Measurements from ENCODE around the gene FAM151B. TPM values are rescaled to one million over a fixed set of nuclear protein-coding genes. Genes with fewer than 3 reads are reported as not detected.

FAM151B gene
- total and polyA plus RNA-seq, 2 donors from 2014 or later, result 1.8 to 3.8 TPM

DNA sequence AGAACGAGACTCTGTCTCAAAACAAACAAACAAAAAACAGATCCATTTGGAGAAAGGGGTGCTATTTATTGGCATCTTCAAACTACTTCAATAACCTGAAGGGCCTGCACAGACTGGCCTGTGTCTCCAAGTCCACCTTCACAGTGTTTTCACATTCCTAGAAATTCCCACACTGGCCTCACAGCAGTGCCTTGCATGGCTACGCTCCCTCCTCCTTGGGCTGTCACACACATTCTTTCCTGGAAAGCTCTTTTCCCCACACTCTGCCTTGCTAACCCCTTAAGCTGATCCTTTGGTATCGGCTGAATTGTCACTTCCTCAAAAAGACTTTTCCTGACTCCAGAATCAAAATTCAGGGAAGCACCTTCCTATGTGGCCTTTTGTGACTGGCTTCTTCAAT is 19.8 kb downstream of the FAM151B start:
- intact Hi-C loops (cut with DNase I), result no loop called here
- DNase-seq (no peak), FAIRE-seq (no peak)

DNA sequence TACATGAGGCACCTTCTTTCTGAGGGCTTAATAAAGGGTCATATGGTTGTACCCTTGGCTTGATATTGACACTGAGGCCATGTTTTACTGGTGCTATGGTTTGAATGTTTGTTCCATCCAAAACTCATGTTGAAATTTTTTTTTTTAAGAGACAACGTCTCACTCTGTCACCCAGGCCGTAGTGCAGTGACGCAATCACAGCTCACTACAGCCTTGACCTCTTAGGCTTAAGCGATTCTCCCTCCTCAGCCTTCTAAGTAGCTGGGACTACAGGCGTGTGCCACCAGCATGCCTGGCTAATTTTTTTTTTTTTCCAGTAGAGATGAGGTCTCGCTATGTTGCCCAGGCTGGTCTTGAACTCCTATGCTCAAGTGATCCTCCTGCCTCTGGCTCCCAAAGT is 20.9 kb downstream of the FAM151B start:
- no peak for FAIRE-seq

More for the DNA sequence above, 19.8 kb downstream of the FAM151B start:
- Histone ChIP-seq H3K9me3 (ENCODE audit: control insufficient read depth in 2 of 3, insufficient read depth in 1 of 3, low read length in 3 of 3) (no peaks in the 10 kb centered on the region), H3K9ac (ENCODE audit: low read length in 3 of 3) (no peak overlapping the region), H3K27me3 (ENCODE audit: control insufficient read depth, insufficient read depth, low read length) (no peaks in the 10 kb centered on the region), H3K4me1 (ENCODE audit: control insufficient read depth in 2 of 3, insufficient read depth in 2 of 3, low read depth in 1 of 3, low read length in 3 of 3) (no peaks in the 10 kb centered on the region), H3K4me3 (ENCODE audit: low read length in 3 of 3) (no peak overlapping the region), H3K36me3 (ENCODE audit: control insufficient read depth in 2 of 3, insufficient read depth in 3 of 3, low read length in 3 of 3) (no peaks in the 10 kb centered on the region), H3K27ac (ENCODE audit: low read depth in 2 of 2, low read length in 2 of 2) (no peak overlapping the region)
- TF ChIP-seq, protein P1, sequence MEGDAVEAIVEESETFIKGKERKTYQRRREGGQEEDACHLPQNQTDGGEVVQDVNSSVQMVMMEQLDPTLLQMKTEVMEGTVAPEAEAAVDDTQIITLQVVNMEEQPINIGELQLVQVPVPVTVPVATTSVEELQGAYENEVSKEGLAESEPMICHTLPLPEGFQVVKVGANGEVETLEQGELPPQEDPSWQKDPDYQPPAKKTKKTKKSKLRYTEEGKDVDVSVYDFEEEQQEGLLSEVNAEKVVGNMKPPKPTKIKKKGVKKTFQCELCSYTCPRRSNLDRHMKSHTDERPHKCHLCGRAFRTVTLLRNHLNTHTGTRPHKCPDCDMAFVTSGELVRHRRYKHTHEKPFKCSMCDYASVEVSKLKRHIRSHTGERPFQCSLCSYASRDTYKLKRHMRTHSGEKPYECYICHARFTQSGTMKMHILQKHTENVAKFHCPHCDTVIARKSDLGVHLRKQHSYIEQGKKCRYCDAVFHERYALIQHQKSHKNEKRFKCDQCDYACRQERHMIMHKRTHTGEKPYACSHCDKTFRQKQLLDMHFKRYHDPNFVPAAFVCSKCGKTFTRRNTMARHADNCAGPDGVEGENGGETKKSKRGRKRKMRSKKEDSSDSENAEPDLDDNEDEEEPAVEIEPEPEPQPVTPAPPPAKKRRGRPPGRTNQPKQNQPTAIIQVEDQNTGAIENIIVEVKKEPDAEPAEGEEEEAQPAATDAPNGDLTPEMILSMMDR (IDR thresholded peaks at IDR 0.05; ENCODE audit: borderline replicate concordance, extremely low read depth, insufficient read depth), result no peak

DNA sequence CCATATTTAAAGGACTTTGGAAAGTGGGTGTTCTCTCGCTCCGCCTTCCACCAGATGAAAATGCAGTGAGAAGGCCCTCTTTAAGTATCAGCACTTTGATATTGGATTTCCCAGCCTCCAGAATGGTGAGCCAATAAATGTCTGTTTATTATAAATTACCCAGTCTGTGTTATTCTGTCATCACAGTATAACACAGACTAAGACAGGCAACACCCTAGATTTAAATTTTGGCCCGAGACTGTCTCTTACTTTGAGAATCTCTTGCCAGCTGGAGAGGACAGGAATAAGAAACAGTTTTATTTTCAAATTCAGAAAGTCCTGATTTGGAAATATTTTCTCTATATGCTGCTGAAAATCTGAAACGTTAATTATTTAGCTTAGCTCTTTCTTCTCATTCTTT is 21.5 kb downstream of the FAM151B start:
- Histone ChIP-seq H3K27me3 (ENCODE audit: control insufficient read depth, insufficient read depth, low read length) (no peaks in the 10 kb centered on the region), H3K4me3 (ENCODE audit: low read length in 3 of 3) (no peak overlapping the region), H3K9me3 (ENCODE audit: control insufficient read depth in 2 of 3, insufficient read depth in 1 of 3, low read length in 3 of 3) (no peaks in the 10 kb centered on the region), H3K4me1 (ENCODE audit: control insufficient read depth in 2 of 3, insufficient read depth in 2 of 3, low read depth in 1 of 3, low read length in 3 of 3) (no peaks in the 10 kb centered on the region), H3K36me3 (ENCODE audit: control insufficient read depth in 2 of 3, insufficient read depth in 3 of 3, low read length in 3 of 3) (no peaks in the 10 kb centered on the region), H3K27ac (ENCODE audit: low read depth in 2 of 2, low read length in 2 of 2) (no peak overlapping the region), H3K9ac (ENCODE audit: low read length in 3 of 3) (no peak overlapping the region)
- intact Hi-C loops (cut with DNase I), result no loop called here
- no peak for FAIRE-seq
- TF ChIP-seq, protein P1 (IDR thresholded peaks at IDR 0.05; ENCODE audit: borderline replicate concordance, extremely low read depth, insufficient read depth), result no peak
- DNase-seq, result no peak

More for the DNA sequence above, 20.9 kb downstream of the FAM151B start:
- TF ChIP-seq, protein P1 (IDR thresholded peaks at IDR 0.05; ENCODE audit: borderline replicate concordance, extremely low read depth, insufficient read depth), result no peak
- Histone ChIP-seq H3K27me3 (ENCODE audit: control insufficient read depth, insufficient read depth, low read length) (no peaks in the 10 kb centered on the region), H3K9ac (ENCODE audit: low read length in 3 of 3) (no peak overlapping the region), H3K27ac (ENCODE audit: low read depth in 2 of 2, low read length in 2 of 2) (no peak overlapping the region), H3K4me1 (ENCODE audit: control insufficient read depth in 2 of 3, insufficient read depth in 2 of 3, low read depth in 1 of 3, low read length in 3 of 3) (no peaks in the 10 kb centered on the region), H3K9me3 (ENCODE audit: control insufficient read depth in 2 of 3, insufficient read depth in 1 of 3, low read length in 3 of 3) (no peaks in the 10 kb centered on the region), H3K4me3 (ENCODE audit: low read length in 3 of 3) (no peak overlapping the region), H3K36me3 (ENCODE audit: control insufficient read depth in 2 of 3, insufficient read depth in 3 of 3, low read length in 3 of 3) (no peaks in the 10 kb centered on the region)
- DNase-seq, result no peak
- intact Hi-C loops (cut with DNase I), result no loop called here

DNA sequence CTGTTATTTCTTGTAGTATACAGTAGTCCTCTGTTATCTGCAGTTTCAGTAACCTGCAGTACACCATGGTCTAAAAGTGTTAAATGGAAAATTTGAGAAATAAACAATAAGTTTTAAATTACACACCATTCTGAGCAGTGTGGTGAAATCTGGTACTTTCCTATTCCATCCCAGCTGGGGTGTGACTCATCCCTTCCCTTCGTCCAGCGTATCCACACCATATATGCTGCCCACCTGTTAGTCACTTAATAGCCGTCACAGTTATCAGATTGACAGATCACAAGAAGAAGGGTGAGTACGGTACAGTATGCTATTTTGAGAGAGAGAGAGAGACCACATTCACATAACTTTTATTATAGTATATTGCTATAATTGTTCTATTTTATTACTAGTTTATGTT is 28.9 kb downstream of the FAM151B start:
- FAIRE-seq, result no peak
- H3K9me3 ChIP-seq (ENCODE audit: control insufficient read depth in 2 of 3, insufficient read depth in 1 of 3, low read length in 3 of 3), result no peaks in the 10 kb centered on the region
- H3K4me1 ChIP-seq (ENCODE audit: control insufficient read depth in 2 of 3, insufficient read depth in 2 of 3, low read depth in 1 of 3, low read length in 3 of 3), result no peaks in the 10 kb centered on the region
- no peaks in the 10 kb centered on the region for H3K36me3 ChIP-seq (ENCODE audit: control insufficient read depth in 2 of 3, insufficient read depth in 3 of 3, low read length in 3 of 3)
- TF ChIP-seq, protein P1 (IDR thresholded peaks at IDR 0.05; ENCODE audit: borderline replicate concordance, extremely low read depth, insufficient read depth), result no peak
- H3K27ac ChIP-seq (ENCODE audit: low read depth in 2 of 2, low read length in 2 of 2), result no peak overlapping the region
- no peaks in the 10 kb centered on the region for H3K27me3 ChIP-seq (ENCODE audit: control insufficient read depth, insufficient read depth, low read length)
- DNase-seq, result no peak
- no peak overlapping the region for H3K9ac ChIP-seq (ENCODE audit: low read length in 3 of 3)
- H3K4me3 ChIP-seq (ENCODE audit: low read length in 3 of 3), result no peak overlapping the region
- intact Hi-C loops (cut with DNase I), result no loop called here
